PC-9 (cell line): ENCODE measurements around the gene PAPSS2.

ENCODE experiments used
- CTCF ChIP-seq: fragments of 200-600 bp; sonication (generic); conservative IDR thresholded peaks from 2 replicates; pipeline ENCODE4 v1.6.1; 2017; ENCODE audit warnings: mixed run types, antibody characterized with exemption, mild to moderate bottlenecking, moderate library complexity
- EZH2 ChIP-seq: fragments of 200-600 bp; sonication (generic); IDR thresholded peaks from 2 replicates; pipeline ENCODE4 v1.8.0; 2017; ENCODE audit warnings: antibody characterized with exemption, low read depth

DNA sequence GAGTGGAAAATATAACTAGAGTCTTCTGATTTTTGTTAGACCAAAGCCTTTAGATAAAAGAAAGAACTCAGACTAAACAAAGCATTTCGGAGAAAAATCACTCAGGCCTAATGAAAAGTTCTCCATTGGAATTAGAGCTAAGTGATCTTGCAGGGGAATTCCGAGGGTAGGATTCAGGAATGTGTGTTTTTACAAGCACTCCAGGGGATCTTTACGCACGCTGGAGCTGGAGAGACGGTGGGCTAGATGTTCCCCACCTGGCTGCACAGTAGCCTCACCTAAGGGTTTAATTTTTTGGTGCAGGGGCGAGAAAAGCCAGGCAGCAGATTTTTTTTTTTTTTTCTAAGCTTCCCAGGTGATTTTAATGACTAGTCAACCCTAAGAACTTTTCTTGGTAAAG, 7.9 kb upstream of the PAPSS2 start:
- TF ChIP-seq CTCF (no peak), EZH2 (no peak)
